HT1080 (cell line): ENCODE results near the gene TNIP2. TPM values are rescaled to one million over a fixed set of nuclear protein-coding genes. Genes with fewer than 3 reads are reported as not detected.
"Not testable (repeated sequence)": the region's sequence is repeated elsewhere in the genome, so short reads cannot be mapped to it uniquely, and the experiment has no call there.

ENCODE experiments used
- DNase-seq: peaks from one replicate; pipeline ENCODE4 v3.0.0-alpha.2; 2015; ENCODE audit warnings: low read depth
- total RNA-seq: library from RNA; depleted of rRNA; stranded (reverse); fragments of >200 nt; shearing (Covaris generic); gene quantifications from 2 replicates; pipeline ENCODE4 v1.2.3, GENCODE V29; 2014

The TNIP2 gene
- total RNA-seq, 1 experiment from 2014 or later: 62.4 TPM

GRCh38 chr4:2794486-2795299 is 38.6 kb upstream of the TNIP2 start:
- DNase-seq: peak; percentile 69

GRCh38 chr4:2793586-2794485 is 37.7 kb upstream of the TNIP2 start:
- no peak for DNase-seq

GRCh38 chr4:2792711-2793585 is 36.8 kb upstream of the TNIP2 start, which contains the start of gene SH3BP2:
TSS of gene SH3BP2 (plus strand) at chr4:2793085. CDS start at chr4:2820618, 27,533 bp downstream.
- no peak for DNase-seq

GRCh38 chr4:2792396-2792710 is 36.2 kb upstream of the TNIP2 start:
- DNase-seq: no peak

- DNase-seq: no peak
Observed at GRCh38 chr4:2791518-2792395, 35.6 kb upstream of the TNIP2 start.

GRCh38 chr4:2790583-2791517 is 34.7 kb upstream of the TNIP2 start:
- DNase-seq: no peak

- DNase-seq: no peak
Observed at GRCh38 chr4:2789793-2790582, 33.9 kb upstream of the TNIP2 start.

GRCh38 chr4:2789351-2789750 is 33.2 kb upstream of the TNIP2 start:
- DNase-seq: no peak

- no peak for DNase-seq
Observed at GRCh38 chr4:2788532-2789103, 32.5 kb upstream of the TNIP2 start.

GRCh38 chr4:2788101-2788500 is 32.0 kb upstream of the TNIP2 start:
- no peak for DNase-seq

- DNase-seq: no peak
Observed at GRCh38 chr4:2787230-2788100, 31.3 kb upstream of the TNIP2 start.

- no peak for DNase-seq
Observed at GRCh38 chr4:2786794-2787229, 30.7 kb upstream of the TNIP2 start.

GRCh38 chr4:2786152-2786671 is 30.1 kb upstream of the TNIP2 start:
- no peak for DNase-seq

GRCh38 chr4:2785613-2786012 is 29.5 kb upstream of the TNIP2 start:
- DNase-seq: no peak

- DNase-seq: no peak
Observed at GRCh38 chr4:2783790-2784189, 27.7 kb upstream of the TNIP2 start.

GRCh38 chr4:2781911-2782310 is 25.8 kb upstream of the TNIP2 start:
- no peak for DNase-seq

GRCh38 chr4:2780643-2781042 is 24.5 kb upstream of the TNIP2 start:
- not testable (repeated sequence) for DNase-seq
